DND-41 (cell line): Measurements from ENCODE around the gene MAP7.

Experiments
- EZH2 ChIP-seq: IDR thresholded peaks from 3 replicates; pipeline ENCODE4 v1.6.1; 2012; ENCODE audit warnings: borderline replicate concordance, low read depth, mild to moderate bottlenecking, moderate library complexity, low read length, inconsistent platforms; ENCODE audit not compliant: severe bottlenecking
- TF ChIP-seq, protein P1 (sequence below): IDR thresholded peaks from 2 replicates; pipeline ENCODE4 v1.5.1; 2012; ENCODE audit warnings: borderline replicate concordance, low read length, moderate library complexity, mild to moderate bottlenecking; ENCODE audit not compliant: poor library complexity, severe bottlenecking; ENCODE audit errors: extremely low read depth

- TF ChIP-seq, protein P1, sequence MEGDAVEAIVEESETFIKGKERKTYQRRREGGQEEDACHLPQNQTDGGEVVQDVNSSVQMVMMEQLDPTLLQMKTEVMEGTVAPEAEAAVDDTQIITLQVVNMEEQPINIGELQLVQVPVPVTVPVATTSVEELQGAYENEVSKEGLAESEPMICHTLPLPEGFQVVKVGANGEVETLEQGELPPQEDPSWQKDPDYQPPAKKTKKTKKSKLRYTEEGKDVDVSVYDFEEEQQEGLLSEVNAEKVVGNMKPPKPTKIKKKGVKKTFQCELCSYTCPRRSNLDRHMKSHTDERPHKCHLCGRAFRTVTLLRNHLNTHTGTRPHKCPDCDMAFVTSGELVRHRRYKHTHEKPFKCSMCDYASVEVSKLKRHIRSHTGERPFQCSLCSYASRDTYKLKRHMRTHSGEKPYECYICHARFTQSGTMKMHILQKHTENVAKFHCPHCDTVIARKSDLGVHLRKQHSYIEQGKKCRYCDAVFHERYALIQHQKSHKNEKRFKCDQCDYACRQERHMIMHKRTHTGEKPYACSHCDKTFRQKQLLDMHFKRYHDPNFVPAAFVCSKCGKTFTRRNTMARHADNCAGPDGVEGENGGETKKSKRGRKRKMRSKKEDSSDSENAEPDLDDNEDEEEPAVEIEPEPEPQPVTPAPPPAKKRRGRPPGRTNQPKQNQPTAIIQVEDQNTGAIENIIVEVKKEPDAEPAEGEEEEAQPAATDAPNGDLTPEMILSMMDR = no peak
- no peak for TF ChIP-seq EZH2
These were observed 41.4 kb upstream of the MAP7 start for GRCh38 chr6:136591617-136592016.
